PC-3 (cell line): ENCODE measurements around the gene INA.

Experiments
- CTCF ChIP-seq: fragments of 300-600 bp; sonication (generic); conservative IDR thresholded peaks from 2 replicates; pipeline ENCODE4 v1.5.1; 2017; ENCODE audit warnings: antibody characterized with exemption, low read depth, mild to moderate bottlenecking, low read length
- EZH2 ChIP-seq: fragments of 300-600 bp; sonication (generic); IDR thresholded peaks from one replicate; pipeline ENCODE4 v1.6.1; 2017; ENCODE audit warnings: antibody characterized with exemption, mild to moderate bottlenecking, low read length; ENCODE audit not compliant: unreplicated experiment
- EZH2phosphoT487 ChIP-seq: fragments of 300-600 bp; sonication (generic); IDR thresholded peaks from 2 replicates; pipeline ENCODE4 v1.6.1; 2018; ENCODE audit warnings: mild to moderate bottlenecking, antibody characterized with exemption, low read length, borderline replicate concordance

- no peak for TF ChIP-seq CTCF
- no peak for TF ChIP-seq EZH2
- TF ChIP-seq EZH2phosphoT487: no peak
Measured at GRCh38 chr10:103284170-103284569, 7.2 kb downstream of the INA start.
